ENCODE measurements around the gene TGFBR3. TPM values are rescaled to one million over a fixed set of nuclear protein-coding genes. Genes with fewer than 3 reads are reported as not detected.
"Not testable (repeated sequence)": the region's sequence is repeated elsewhere in the genome, so short reads cannot be mapped to it uniquely, and the experiment has no call there.

Gene TGFBR3
- total RNA-seq, 2 donors from 2014 or later, result 14.4 to 27.8 TPM

DNA sequence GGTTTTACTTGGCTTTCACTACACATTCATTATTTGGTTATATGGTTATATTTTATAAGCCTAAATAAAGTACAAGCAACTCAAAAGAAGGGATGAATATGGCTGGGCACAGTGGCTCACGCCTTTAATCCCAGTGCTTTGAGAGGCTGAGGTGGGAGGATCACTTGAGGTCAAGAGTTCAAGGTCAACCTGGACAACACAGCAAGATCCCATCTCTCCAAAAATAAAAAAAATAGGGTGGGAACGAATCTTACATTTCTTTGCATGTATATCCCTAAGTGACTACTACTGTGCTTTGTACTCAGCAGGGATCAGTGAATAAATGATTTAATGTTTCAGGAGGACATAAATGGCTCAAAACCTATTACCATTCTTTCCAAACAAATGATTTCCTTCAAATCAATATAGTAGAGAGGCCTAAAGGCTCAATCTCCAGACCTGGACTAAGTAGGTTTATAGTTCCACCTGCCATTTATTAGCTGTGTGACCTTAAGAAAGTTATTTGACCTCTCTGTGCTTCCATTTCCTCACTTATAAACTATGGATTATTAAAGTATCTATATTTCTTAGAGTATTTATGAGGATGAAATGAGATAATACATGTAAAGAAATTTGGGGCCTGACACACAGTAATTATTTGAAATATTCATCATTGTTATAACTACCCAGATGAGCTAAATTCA is 28.3 kb downstream of the TGFBR3 start:
- ATAC-seq (no peak), DNase-seq (no peak)
- intact Hi-C loops (cut with DNase I, micrococcal nuclease), result no loop called here

DNA sequence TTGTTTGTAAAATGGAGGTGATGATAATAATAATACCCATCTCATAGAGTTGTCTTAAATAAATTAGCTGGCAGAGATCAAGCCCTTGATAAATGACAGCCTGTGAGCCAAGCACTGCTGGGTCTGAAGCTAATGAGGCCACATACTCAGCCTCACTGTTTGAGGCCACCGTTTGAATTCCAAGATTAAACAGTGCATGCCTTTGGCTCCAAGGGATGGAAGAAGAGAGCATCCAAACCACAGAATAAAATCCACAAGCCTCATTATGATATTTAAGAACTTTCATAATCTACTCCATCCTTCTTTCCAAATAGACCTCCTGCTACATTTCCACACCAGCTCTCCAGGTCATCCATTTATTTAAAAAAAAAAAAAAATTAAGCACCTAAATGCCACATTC is 29.0 kb downstream of the TGFBR3 start:
- intact Hi-C loops (cut with DNase I, micrococcal nuclease), result no loop called here
- no peak for ATAC-seq
- no peak for DNase-seq

DNA sequence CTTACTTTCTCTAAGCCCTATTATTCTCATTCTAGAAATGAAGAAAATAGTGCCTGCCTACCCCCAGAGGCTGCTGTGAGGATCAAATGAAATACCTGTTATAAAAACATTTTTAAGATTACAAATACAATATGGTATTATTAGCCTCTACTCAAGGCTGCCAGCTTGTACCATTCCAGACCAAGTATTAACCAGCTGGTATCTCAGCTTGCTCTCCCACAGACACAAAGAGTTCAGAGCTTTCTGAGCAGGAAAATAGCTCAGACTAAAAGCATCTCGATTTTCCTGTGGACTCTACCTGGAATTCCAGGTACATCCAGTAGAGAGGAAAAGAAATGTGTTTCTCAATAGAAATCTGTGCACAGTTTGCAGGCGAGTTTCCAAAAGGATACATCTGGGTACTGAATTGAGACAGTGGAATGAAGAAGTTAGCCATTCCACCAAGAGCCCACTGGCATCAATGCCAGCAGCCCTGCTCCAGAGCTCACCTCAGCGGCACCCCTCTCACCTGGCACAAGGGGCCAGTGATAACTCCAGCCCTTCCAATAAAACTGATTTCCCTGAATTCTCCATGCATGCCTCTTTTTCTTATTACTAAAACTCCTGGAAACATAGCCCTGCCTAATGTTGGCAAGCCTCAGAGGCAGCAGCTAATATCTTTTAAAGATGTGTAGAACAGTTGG is 31.0 kb downstream of the TGFBR3 start:
- intact Hi-C loops (cut with DNase I, micrococcal nuclease), result no loop called here
- DNase-seq (no peak), ATAC-seq (no peak)

DNA sequence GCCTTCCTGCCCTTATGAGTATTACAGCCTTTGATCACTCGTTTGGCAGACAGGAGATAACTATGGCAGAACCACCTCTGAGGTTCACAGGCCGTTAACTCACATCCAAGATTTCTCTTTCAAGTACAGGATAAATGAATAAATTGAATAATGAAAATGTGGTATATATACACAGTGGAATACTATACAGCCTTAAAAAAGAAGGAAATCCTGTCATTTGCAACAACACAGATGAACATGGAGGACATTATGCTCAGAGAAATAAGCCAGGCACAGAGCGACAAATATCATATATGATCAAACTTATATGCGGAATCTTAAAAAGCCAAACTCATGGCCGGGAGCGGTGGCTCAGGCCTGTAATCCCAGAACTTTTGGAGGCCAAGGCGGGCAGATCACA is 32.6 kb downstream of the TGFBR3 start:
- ATAC-seq (no peak), DNase-seq (no peak)
- intact Hi-C loops (cut with DNase I, micrococcal nuclease), result no loop called here

DNA sequence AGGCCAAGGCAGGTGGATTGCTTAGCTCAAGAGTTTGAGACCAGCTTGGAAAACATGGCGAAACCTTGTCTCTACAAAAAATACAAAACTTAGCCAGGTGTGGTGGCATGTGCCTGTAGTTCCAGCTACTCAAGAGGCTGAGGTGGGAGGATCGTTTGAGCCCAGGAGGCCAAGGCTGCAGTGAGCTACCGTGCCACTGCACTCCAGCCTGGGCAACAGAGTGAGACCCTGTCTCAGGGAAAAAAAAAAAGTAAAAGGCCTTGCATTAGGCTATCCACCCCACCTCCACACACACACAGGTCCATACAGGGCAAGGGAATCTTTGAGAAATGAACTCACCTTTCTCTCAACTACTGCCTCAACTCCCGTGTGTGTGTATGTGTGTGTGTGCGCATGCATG is 33.9 kb downstream of the TGFBR3 start:
- ATAC-seq; intact Hi-C loops (cut with DNase I, micrococcal nuclease); DNase-seq: not testable (repeated sequence)

DNA sequence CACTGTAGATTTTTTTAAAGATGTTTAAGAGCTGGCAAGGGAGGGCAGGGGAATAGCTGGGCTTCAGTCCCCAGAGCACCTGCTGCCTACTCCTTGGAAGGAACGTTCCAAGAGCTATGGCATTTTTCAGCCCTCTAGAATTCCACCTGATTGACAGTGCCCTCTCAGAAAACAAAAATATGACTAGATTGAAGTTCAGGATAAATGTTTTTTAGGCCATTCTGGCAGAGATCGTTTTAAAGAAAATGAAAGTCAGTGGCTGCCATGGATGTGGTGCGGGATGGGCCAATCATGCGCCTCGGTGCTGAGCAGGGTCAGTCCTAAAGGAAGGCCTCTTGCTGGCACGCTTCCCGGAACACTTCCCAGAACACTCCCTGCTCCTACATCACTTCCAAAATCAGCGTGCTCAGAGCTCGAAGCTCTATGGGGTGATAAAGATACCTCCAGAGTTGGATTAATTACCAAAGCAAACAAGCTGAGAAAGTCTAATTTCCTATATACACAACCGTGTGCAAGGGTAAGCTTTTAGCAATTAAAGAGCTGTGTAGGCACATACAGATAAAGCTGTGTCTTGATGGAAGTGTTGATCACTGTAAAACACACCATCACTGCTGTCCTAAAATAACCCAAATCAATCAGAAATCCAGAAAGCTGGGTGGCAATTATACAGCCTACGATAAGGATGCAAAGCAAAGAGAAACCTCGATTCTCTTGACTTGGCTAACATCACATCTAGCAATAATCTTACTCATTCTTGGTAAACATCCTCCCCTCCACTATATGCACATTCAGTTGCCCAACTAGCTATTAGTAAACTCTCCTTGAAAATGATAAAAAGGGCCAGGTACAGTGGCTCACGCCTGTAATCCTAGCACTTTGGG is 34.6 kb downstream of the TGFBR3 start:
- DNase-seq, result peak; percentile 88 to 95
- intact Hi-C loops (cut with DNase I, micrococcal nuclease), result no loop called here
- peak; percentile 92 for ATAC-seq

DNA sequence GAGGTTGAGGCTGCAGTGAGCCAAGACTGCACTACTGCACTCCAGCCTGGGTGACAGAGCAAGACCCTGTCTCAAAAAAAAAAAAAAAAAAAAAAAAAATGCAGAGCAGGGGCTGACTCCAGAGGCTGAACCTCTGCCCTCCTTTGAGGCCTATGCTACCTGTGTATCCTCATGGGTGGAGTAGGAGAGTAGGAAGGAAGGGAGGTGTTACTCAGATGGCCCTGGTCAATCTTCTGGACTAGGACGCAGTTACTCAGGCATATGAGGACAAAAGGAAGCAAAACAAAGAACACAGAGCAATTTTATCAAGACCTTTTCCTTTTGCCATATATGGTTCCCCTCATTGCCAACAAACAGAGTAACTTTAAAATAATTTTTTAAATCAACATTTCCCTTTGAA is 35.2 kb downstream of the TGFBR3 start:
- intact Hi-C loops (cut with DNase I, micrococcal nuclease), result no loop called here
- peak; percentile 55 for ATAC-seq

DNA sequence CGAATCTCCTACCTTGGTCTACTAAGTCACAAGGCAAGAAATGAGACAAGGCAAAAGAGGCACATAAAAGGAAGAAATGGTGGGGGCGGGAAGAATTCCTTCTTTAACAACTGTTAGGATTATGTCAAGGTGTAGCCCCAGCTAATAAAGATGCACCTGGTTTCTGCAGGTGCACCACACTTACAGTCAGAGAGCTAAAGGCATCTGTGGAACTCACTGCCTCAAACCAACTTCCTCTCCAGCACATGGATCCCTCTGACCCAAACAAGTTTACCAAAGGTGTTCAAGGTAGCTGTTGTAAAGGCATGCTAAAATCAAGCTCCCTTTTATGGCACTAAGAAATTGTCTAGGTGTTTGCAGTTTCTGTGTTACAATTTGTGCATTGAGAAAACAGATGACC is 38.1 kb downstream of the TGFBR3 start:
- intact Hi-C loops (cut with DNase I, micrococcal nuclease), result no loop called here
- DNase-seq (no peak), ATAC-seq (no peak)

More for the DNA sequence above, 35.2 kb downstream of the TGFBR3 start:
- DNase-seq, result no peak

DNA sequence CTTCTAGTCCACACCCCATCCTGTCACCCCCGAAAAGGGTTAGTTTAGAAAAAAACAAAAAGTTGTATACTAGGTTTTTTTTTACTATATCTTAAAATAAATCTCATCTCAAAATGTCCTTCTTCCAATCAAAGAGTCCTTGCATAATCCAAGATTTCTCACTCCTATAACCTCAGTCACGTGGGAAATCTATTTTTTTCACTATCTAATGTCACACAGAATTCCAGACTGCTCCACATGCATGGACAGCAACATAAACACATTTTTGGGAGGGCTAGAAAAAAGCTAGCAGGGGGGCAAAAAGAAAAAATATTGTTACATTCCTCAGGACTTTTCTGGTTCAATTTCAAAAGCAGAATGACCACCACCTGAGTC is 39.3 kb downstream of the TGFBR3 start:
- no peak for DNase-seq
- ATAC-seq, result no peak
- intact Hi-C loops (cut with DNase I, micrococcal nuclease), result no loop called here

DNA sequence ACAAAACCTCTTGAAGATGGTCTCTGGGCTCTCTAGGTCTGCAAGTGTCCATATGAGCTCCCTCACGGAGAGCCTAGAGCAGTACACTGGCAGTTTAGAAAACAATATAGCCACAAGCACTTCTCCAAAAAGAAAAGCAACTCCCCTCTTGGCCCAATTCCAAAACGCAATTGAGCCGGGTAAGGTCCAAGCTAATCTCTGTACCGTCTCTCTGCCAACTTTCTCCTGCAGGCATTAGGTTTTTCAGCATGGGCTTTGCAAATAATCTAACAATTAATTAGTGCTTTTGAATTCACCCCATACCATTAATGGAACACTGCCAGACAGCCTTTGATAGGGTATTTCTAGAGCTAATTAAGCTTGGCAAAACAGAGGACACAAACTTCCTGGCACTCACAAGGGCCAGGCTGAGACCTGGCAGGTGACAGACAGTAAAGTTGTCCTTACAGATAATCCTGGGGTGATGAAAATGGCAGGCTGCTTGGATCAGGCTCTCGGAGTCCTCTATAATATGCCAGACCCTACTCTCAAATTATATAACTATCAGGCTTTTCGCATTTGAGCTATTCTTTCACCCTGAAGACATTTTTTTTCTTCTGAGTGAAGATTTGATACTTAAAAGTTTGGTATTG is 39.8 kb downstream of the TGFBR3 start:
- intact Hi-C loops (cut with DNase I, micrococcal nuclease), result no loop called here
- peak; percentile 52 to 66 for DNase-seq
- peak; percentile 65 for ATAC-seq

DNA sequence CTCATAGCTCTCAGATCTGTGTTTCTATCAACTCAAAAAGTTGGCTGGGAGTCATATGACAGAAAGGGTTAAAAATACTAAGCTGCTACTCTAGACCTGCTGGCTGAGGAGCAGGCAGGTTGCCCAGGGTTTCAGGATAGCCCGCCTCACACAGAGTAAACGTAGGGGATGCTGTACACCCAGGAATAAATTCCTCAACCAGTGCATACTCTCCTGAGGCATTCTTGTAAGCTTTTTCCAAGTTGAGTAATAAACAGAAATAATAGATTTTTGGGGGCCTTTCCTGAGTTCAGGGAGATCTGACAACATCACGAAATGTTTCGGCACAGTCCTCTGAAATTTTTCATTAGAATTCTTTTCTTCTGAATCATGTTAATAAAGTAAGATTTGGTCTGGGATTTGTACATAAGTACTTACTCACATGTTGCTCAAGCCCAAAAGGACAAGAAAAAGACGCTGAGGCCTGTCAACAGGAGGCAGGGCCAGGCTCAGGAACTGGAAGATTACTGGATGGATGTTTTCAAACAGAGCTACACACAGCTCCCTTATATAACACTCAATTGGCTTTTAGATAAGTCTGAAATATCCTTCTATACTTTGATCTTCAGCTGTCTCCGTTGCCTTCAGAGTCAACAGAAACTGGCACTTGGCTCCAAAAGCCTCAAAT is 41.0 kb downstream of the TGFBR3 start:
- no peak for DNase-seq
- intact Hi-C loops (cut with DNase I, micrococcal nuclease), result no loop called here

DNA sequence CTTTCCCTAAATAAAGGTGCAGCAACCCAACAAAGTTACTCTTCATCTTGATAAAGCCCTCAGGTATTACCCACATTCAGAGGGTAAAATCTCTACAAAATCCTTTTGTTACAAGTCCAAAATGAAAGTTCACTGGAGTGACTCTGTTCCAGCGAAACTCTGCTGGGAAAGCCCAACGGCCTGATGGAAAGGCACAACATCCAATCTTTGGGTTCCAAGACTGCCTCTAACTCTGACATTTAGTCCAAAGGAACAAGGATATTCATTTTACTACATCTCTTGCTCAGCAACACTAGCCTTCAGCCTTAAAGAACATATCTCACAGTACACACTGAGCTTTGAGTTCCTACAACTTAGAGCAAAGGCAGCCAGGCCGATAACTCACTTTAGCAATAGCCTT is 42.1 kb downstream of the TGFBR3 start:
- intact Hi-C loops (cut with DNase I, micrococcal nuclease), result no loop called here
- DNase-seq (no peak), ATAC-seq (no peak)

More for the DNA sequence above, 41.0 kb downstream of the TGFBR3 start:
- peak; percentile 38 for ATAC-seq

DNA sequence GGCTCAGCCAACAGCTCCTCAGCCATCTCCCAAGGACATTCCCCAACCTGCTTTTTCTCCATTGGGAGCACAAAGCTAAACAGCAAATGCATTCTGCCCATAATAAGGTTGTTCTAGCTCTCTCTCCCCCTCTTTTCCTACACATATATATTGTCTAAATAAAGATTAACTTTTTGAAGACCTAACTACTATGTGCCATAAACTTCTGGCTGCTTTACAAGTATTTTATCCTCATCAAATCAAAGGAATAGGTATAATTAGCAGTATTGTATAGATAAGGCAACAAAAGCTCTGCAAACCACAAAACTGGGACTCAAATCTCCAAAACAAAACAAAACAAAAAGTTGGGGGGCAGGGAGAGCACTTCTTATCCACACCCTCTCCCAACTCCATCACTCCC is 43.4 kb downstream of the TGFBR3 start:
- DNase-seq, result no peak
- intact Hi-C loops (cut with DNase I, micrococcal nuclease), result no loop called here

DNA sequence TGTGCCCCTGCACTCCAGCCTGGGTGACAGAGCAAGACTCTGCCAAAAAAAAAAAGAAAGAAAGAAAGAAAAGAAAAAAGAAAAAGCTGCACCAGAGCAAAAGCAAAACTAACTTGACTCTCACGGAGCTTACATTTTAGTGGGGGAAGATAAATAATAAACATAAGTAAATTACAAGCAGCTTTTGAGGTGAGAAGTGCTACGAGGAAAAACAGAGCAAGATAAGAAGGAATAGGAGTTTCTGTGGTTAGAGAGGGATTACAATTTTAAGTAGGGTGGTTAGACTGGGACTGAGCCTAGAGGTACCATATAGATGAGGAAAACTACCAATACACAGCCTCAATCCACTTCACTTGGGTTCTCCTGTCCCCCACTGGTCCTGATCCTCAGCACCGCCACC is 43.9 kb downstream of the TGFBR3 start:
- no peak for ATAC-seq
- intact Hi-C loops (cut with DNase I, micrococcal nuclease), result no loop called here

More for the DNA sequence above, 43.4 kb downstream of the TGFBR3 start:
- peak; percentile 74 for ATAC-seq

DNA sequence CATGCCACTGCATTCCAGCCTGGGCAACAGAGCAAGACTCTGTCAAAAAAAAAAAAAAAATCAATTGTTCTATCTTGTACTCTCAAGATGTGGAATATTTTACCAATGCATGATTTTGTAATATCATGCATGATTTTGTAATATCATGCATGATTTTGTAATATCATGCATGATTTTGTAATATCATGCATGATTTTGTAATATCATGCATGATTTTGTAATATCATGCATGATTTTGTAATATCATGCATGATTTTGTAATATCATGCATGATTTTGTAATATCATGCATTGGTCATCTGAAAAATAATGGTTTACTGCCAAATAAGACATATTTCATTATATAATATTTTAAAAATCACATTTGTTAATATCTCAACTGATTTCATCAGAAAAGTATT is 45.7 kb downstream of the TGFBR3 start:
- DNase-seq; ATAC-seq; intact Hi-C loops (cut with DNase I, micrococcal nuclease): not testable (repeated sequence)

More for the DNA sequence above, 43.9 kb downstream of the TGFBR3 start:
- DNase-seq, result no peak

DNA sequence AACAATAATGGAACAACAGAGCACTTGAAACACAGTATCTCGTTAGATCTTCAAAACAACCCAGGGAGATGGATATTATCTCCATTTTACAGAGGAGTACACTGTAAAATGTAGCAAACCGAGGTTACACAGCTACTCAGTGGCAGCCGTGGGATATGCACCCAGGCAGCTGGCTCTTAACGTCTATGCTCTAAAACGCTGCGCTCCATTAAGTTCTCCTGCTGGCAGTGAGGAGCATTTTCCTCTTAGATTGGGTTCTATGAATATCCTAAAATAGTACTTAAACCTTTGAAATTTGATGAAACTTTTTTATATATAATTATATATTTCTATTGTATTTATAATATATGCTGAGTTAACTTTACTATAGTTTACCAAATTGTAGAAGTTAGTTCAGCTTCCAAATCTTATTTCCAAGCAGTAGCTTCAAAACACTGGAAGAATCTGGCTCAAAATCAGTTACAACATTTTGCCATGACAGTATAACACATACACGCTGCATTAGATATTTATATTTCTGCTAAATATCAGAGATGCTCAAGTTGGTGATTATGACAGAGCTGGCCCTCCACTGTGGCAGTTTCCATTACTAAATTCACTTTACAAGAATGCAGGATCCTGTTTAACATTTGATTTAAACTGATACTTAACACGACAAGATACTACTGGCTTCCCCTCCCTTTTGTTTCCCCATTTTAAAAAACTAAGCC is 49.5 kb downstream of the TGFBR3 start:
- intact Hi-C loops (cut with DNase I, micrococcal nuclease), result no loop called here
- ATAC-seq, result no peak
- no peak for DNase-seq

DNA sequence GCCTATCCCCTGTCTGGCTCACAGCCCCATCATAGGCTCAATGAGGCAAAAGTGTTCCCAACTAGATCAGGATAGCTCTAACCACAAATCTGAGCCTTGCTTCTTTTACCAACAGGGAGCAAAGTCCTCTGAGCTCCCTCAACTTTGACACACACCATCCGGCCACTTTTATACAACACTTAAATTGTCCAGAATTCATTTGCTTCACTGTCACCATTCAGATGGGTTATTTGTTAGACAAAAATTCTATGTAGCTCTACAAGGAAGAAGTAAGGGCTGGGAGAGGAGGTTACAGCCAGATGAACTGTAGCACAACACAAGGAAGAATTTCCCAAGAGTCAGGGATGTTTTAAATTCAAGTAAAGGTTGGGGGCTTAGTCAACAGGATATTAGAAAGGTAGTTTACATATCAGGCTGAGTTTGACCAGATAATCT is 50.8 kb downstream of the TGFBR3 start:
- DNase-seq, result no peak
- intact Hi-C loops (cut with DNase I, micrococcal nuclease), result no loop called here
- peak; percentile 61 for ATAC-seq

DNA sequence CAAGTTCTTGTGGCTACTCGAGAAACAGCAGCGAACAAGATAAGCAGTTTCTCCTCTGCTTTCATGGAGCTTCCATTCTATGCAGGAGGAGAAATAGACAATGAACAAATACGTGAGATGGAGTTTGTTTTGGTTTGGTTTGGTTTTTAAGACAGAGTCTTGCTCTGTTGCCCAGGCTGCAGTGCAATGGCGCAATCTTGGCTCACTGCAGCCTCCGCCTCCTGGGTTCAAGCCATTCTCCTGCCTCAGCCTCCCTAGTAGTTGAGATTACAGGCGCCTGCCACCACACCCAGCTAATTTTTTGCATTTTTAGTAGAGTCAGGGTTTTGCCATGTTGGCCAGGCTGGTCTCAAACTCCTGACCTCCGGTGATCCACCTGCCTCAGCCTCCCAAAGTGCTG is 51.4 kb downstream of the TGFBR3 start:
- ATAC-seq; intact Hi-C loops (cut with DNase I, micrococcal nuclease); DNase-seq: not testable (repeated sequence)
